HG02943 (cell line): Measurements from ENCODE around the gene CNTRL.
"Not testable (repeated sequence)": the region's sequence is repeated elsewhere in the genome, so short reads cannot be mapped to it uniquely, and the experiment has no call there.

ENCODE experiments used
- ATAC-seq: cut with Tn5 transposase; IDR thresholded peaks from one replicate; pipeline ENCODE4 v1.9.1; 2021; ENCODE audit warnings: mild to moderate bottlenecking, low read depth, moderate library complexity; ENCODE audit not compliant: unreplicated experiment

The CNTRL gene

DNA sequence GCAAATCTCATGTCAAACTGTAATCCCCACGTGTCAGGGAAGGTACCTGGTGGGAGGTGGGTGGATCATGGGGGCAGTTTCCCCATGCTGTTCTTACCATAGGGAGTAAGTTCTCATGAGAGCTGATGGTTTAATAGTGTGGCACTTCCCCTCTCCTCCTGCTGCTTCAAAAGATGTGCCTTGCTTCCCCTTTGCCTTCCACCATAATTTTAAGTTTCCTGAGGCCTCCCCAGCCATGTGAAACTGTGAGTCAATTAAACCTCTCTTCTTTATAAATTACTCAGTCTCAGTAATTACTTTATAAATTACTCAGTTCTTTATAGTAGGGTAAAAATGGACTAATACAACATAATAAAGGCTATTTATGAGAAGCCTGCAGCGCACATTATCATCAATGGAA is 7.1 kb upstream of the CNTRL start:
- ATAC-seq: no peak

DNA sequence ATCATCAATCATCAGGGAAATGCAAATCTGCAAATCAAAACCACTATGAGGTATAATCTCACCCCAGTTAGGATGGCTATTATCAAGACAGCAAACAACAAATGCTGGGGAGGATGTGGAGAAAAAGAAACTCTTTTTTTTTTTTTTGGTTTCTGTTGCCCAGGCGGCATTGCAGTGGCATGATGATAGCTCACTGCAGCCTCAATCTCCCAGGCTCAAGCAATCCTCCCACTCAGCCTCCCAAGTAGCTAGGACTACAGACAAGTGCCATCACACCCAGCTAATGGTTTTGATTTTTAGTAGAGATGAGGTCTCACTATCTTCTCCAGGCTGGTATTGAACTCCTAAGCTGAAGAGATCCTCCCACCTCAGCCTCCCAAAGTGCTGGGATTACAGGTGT is 5.4 kb upstream of the CNTRL start:
- ATAC-seq: no peak

DNA sequence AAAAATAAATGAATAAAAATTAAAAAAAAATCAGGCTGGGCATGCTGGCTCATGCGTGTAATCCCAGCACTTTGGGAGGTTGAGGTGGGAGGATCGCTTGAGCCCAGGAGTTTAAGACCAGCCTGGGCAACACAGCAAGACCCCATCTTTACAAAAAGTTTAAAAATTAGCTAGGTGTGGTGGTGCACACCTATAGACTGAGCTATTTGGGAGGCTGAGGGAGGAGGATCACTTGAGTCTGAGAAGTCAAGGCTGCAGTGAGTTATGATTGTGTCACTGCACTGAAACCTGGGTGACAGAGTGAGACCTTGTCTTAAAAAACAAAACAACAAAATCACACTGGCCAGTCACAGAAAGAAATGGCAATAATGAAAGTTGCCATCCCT is 3.4 kb upstream of the CNTRL start:
- no peak for ATAC-seq

DNA sequence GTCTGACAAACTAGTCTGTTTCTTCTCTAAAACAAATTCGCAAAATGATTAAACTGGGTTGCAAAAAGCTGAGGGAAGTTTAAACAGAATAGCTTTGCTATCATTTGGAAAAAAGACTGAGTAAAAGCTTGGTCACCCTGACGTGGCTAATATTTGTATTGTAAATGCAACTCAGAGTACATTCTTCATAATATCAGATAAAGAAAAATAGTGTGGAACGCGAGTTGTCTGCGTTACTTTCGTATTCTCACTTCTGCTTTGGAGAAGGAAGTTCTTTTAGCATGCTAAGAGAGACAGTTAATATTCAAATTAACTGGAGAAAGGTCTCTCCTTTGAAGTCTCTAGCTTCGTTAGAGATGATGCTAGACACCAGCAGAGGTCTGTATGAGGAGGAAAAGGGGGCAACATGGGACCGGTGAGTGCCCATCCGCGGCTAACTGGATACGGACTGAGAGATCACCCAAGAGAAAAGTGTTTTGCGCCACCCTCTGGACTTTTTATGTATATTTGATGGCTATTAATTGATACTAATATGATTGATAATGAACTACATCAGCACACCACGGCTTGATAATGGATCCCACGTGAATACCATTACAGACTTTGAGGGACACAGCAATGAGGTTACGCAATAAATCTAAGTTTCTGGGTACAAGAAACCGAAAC is 2.9 kb upstream of the CNTRL start:
- ATAC-seq: no peak

DNA sequence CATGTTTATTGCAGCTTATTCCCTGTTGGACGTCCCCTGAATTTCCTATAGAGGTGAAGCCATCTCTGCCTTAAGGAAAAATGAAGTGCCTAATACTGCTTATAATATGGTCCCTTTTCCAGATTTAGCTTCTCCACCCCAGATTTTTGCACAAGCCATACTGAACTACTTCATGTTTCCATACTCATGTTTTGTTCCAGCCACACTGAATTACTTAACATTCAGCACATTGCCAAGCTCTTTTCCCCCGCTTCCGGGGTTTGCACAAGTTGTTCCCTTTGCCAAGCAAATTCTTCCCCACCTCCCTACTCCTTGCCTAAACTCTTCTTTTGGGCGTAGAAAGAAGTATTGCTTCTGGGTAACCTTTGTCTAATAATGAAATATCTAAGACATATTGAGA is 1.7 kb upstream of the CNTRL start:
- ATAC-seq: no peak

DNA sequence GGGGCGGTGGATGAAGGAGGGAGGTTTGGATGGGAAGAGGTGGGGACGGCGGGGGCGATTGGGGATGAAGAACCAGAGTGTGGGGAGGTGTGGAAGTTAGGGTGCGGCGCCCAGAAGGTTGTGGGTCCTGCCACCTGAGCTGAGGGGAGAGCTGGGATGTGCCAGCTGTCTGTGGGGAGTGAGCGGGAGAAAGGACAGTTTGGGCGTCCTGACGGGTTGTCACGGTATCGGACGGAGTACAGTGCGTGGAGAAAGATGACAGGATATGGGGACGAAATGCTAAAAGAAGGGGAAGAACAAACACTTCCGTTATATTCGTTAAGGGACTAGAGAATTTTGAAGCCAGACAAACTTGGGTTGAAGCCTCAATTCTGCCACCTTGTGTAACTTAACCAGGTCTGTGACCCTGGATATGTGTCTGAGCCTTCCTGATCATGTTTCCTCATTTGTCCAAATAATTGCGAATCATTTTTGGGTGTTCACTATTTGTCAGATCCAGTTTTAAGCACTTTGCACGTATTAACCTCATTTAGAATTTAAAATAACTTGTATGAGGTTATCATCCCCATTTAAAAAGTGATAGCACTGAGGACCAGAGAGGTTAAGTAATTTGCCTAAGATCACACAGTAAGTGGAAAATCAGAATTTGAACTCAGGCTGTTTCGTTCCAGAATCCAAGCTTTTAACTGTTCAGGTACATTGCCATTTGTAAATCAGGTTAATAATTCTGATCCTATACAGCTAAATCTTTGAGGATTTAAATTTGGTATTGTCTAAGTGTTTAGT is 689 bp downstream of the CNTRL start:
- peak; percentile 7 for ATAC-seq

DNA sequence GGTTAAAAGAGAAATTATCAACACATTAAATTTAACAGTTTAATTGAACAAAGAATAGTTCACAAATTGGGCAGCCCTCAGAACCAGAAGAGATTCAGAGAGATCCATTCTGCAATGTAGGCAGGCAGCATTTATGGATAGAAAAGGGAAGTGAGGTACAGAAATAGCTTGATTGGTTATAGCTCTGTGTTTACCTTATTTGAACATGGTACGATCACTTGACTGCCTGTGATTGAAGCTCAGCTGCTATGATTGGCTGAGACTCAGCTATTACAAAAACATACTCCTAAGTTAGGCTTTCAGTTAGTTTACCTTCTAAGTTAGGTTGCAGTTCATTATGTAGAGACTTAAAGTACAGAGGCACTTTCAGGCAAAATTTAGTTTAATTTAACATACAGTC is 7.3 kb downstream of the CNTRL start:
- no peak for ATAC-seq

DNA sequence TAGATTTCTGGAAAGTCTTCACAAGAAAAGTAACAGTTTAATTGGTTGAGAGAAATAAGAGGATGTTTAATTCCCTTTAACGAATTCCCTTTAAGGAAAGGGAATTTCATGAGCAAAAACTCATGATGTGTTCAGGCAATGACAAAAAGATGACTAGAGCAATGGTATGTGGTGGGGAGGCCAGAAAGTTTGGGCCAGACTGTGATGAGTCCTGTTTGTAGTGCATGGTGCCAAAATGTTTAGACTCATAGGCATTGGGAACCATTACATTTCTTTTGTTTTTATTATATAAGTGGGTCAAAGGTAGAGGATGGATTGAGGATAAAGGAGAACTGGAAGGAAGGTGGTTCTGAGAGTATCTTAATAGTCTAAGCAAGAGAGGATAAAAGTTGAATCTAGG is 10.9 kb downstream of the CNTRL start:
- ATAC-seq: no peak

DNA sequence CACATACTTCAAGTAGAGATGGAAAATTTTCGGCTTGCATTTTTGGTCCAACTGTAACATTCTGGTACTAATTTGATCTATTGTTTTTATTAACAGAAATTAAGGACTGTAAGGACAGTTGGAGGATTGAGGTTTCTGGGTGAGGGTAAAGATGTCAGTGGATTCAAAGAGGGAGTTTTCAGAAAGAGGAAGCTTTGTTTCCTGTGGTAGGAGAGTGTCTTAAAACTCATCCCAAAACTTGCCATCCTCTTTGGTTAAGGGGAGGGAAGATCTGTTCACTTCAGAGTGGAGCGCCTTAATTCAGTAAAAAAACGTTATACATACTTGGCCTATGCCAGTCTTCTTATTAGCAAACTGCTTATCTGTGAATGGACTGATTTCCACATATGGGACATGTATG is 13.8 kb downstream of the CNTRL start:
- no peak for ATAC-seq

DNA sequence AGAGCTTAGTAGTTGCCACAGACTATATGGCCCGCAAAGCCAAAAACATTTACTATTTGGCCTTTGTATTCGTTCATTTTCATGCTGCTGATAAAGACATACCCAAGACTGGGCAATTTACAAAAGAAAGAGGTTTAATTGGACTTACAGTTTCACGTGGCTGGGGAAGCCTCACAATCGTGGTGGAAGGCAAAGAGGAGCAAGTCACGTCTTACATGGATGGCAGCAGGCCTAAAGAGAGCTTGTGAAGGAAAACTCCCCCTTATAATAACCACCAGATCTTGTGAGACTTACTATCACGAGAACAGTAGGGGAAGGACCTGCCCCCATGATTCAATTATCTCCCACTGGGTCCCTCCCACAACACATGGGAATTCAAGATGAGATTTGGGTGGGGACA is 16.0 kb downstream of the CNTRL start:
- not testable (repeated sequence) for ATAC-seq

DNA sequence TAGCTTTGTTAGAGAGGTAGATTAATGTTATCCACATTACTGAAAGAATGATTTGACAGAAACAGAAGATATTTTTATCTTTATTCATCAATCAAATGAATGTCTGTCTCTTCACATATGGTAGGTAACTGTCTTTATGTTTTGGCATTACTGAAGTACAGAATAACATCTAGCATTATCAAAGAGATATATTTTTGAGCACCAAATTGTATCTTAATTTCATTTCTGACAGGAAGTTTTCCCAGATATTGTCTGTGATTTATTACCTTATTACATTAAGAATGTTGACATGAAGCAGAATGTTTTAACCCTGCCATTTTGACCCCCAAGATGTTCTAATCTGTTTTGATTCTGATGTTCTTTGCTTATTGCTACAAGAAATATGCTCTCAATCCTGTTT is 20.3 kb downstream of the CNTRL start:
- no peak for ATAC-seq

DNA sequence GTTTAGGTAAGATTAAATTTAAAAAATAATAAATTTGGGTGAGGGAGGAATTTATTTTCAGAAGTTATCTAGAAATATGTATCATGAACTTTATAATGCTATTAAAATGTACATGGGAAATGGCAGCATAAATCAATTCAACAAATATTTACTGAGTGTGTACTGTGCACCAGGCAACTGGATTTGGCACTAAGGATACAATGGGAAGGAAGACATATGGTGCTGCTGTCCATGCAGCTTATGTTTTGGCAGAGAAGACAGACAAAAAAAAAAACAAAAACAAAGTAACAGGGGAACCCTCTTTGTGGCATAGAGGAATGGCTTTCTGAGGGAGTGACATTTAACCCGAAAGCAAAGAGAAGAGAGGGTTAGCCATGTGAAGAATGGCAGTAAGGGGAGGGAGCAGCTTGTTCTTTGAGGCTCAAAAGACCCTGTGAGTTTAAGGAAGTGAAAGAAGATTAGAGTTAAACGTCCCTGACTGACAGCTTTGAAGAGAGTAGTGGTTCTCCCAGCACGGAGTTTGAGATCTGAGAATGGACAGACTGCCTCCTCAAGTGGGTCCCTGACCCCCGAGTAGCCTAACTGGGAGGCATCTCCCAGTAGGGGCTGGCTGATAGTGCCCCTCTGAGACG is 23.9 kb downstream of the CNTRL start:
- ATAC-seq: no peak

DNA sequence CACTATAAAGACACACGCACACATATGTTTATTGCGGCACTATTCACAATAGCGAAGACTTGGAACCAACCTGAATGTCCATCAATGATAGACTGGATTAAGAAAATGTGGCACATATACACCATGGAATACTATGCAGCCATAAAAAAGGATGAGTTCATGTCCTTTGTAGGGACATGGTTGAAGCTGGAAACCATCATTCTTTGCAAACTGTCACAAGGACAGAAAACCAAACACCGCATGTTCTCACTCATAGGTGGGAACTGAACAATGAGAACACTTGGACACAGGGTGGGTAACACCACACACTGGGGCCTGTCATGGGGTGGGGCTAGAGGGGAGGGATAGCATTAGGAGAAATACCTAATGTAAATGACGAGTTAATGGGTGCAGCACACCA is 29.3 kb downstream of the CNTRL start:
- ATAC-seq: not testable (repeated sequence)

DNA sequence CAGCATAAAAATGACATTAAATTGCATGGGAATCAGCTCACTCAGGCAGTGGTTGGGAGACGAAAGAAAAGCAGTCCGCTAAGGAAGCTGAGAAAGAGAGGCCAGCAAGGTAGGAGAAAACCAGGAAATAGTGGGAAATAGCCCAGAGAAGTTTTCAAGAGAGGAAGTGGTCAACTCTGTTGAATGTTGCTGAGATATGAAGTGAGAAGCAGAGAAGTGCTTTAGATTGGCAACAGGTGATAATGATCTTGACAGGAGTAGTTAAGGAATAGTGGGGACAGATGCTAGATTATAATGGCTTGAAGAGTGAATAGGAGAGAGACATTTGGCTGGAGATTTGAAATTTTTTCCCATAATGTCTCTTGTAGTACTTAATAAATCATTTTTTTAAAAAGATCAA is 30.8 kb downstream of the CNTRL start:
- ATAC-seq: no peak

DNA sequence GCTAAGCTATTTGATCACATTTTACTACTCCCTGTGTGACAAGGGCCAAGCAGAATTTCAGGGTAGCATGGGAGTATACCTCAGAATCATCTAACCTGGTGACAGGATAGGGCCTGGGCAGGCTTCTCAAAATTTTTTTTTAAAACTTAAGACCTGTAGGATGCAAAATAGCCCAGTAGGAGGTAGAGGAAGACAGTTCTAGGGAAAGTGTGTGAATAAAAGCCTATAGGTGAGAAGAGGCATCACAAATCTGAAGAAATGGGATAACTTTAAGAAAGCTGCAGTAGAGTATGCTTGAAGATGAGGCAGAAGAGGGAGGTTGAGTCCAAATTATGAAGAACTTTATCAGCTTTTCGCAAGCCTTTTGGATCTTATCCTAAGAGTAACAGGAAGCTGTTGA is 32.3 kb downstream of the CNTRL start:
- ATAC-seq: no peak

DNA sequence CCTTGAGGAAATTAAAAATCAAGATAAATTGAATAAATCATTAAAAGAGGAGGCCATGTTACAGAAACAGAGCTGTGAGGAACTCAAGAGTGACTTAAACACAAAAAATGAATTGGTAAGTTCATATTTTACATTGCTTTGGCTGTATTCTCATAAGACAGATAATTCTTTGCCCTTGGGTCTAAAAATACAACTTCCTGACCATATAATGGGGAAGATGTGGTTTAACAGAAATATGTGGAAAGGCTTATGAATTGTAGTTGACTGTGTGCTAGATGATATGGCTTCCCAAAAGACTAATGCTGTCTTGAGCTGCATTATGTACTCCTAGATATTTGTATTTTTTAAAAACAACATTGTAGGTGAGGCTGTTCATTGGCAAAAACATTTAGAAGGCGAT is 33.1 kb downstream of the CNTRL start:
- no peak for ATAC-seq

DNA sequence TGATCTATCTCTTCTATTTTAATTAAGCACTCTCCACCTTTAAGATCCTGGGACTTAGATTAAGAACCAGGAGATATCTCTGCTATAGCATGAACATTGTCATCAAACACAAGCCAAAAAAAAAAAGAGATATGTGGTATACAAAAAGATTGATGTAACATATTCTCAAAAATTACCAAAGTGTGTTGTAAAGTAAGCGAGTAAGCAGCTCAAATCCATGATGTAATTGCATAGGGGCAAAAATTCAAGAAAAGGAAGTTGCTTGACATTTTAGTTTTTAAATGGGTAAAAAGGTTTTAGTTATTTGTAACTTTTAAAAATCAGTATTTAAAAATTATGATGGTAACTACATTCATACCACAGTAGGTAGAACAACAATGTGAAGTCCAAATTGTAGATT is 40.7 kb downstream of the CNTRL start:
- ATAC-seq: no peak

DNA sequence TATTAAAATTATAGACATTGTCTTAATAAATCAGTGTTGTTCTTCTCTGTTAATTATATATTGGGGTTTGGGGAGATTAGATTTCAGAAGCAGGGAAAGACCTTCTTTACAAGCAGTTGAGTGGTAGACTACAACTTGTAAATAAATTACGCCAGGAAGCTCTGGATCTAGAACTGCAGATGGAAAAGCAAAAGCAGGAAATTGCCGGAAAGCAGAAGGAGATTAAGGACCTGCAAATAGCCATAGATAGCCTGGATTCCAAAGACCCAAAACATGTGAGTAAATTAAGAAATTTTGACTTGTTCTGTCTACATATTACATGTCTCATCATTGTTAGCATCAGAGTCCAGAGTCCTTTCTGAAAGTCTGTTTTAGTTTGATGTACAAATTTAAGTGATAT is 43.5 kb downstream of the CNTRL start:
- ATAC-seq: no peak

DNA sequence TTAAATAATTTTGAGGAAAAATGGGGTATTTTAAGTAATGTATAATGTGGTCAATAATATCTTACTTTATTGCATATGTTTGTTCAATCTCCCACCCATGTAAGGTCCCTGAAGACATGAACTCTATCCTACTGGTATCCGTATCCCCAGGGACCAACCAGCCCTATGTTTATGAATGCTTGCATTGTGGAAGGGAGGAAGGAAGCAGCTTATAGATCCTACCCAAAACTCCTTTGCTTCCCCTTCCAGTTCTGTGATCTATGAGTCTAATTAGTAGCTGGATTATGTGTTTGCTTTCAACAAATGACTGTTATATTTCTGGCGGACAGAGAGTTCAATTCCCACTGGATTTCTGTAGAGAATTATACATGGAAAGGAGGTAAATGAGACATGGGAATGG is 45.6 kb downstream of the CNTRL start:
- ATAC-seq: no peak

DNA sequence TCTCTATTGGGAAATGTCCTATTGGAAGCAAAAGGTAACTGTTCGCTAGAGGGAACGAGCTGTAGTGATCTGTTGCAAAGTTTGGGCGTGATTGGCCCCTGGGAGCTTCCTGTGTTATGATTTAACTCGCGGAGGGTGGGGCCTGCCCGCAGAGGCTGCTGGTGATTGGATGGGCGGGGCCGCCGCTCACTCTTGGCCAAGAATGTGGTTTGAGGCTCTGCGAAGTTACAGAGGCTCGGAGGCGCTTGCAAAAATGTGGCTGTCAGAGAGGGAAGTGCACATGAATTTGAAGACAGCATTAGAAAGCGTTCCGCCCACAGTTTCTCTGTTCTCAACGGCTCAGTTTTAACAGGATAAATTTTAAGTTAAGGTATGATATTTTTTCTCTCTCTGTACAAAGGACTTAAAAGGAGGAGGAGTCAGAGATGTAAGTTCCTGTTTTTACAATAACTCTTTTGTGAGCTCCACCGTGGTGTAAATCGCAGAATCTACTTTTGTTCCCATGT is 46.9 kb downstream of the CNTRL start:
- peak; percentile 99 for ATAC-seq

DNA sequence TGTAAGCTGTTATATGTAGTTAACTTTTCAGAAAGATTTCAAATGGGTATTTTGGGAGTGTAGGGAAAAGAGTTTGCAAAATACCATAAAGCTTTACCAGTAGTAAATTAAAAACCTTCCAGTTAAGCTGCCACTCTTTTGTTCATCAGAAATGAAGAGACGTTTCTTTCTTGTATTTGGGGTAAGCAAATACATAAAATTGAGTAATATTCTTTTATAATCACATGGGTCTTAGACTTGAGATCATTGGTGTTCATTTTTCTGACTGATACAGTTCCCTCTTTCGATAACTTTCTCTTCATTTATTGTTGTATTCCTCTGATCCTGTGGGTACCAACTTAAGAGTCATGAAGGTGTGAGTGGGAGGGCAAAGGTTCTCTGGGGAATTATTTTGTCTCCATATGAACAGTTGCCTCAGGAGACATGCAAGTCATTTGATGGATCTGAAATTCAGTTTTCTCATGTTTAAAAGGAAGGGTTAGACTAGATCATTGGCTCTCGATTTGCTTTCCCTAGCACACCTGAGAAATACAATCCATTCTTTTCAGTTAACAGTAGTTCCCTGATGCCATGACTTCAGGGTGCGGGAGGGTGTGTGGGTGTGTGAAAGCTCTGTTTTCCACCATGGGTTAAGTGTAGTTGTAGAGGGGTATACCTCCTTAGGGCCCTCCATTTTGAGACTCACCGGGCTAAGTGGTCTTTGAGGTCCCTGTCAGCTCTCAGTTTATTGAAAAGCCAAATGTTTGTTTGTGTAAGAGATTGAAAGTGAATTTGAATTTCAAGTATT is 47.7 kb downstream of the CNTRL start:
- ATAC-seq: no peak
